ENCODE results near the gene C4BPB. TPM values are rescaled to one million over a fixed set of nuclear protein-coding genes. Genes with fewer than 3 reads are reported as not detected.

The C4BPB gene
- total and polyA plus RNA-seq, 2 of the 13 experiments (the other 11 are each of a cell fraction or from before 2014, with no cell fraction given), result 155 to 266 TPM

DNA sequence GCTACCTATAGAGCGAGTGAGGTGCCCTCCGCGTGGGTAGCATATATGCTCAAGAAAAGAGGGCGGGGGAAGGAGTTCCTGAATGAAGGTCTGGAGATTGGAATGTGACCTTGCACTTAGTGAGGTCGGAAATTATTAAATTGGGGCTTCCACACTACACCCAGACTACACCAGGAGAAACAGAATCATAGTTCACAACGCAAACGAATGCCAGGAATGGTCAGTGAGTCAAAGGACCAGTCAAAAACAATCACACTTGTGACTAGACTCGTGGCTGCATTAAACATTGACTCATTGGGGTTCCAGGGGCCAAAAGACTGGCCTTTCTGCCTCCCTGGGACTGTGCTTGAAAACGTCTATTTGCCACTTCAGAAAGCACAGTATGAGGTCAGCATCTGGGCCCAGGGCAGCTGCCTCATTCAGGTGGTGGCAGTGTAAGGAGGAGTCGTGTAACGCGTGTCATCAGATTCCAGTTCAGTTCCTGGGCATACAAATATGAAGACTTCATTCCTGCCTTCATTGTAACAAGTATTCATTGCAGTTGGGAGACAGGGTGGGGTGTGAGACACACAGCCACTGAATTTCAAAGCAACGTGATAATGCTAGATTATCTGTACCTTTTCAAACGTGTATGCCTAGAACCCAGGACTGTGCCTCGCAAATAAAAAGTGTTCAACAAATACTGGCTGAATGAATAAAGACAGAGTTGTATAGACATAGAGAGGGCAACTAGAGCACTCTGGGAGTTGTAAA is 37.3 kb upstream of the C4BPB start, which contains the start of gene YOD1 (continued):
- TF ChIP-seq, protein P1, sequence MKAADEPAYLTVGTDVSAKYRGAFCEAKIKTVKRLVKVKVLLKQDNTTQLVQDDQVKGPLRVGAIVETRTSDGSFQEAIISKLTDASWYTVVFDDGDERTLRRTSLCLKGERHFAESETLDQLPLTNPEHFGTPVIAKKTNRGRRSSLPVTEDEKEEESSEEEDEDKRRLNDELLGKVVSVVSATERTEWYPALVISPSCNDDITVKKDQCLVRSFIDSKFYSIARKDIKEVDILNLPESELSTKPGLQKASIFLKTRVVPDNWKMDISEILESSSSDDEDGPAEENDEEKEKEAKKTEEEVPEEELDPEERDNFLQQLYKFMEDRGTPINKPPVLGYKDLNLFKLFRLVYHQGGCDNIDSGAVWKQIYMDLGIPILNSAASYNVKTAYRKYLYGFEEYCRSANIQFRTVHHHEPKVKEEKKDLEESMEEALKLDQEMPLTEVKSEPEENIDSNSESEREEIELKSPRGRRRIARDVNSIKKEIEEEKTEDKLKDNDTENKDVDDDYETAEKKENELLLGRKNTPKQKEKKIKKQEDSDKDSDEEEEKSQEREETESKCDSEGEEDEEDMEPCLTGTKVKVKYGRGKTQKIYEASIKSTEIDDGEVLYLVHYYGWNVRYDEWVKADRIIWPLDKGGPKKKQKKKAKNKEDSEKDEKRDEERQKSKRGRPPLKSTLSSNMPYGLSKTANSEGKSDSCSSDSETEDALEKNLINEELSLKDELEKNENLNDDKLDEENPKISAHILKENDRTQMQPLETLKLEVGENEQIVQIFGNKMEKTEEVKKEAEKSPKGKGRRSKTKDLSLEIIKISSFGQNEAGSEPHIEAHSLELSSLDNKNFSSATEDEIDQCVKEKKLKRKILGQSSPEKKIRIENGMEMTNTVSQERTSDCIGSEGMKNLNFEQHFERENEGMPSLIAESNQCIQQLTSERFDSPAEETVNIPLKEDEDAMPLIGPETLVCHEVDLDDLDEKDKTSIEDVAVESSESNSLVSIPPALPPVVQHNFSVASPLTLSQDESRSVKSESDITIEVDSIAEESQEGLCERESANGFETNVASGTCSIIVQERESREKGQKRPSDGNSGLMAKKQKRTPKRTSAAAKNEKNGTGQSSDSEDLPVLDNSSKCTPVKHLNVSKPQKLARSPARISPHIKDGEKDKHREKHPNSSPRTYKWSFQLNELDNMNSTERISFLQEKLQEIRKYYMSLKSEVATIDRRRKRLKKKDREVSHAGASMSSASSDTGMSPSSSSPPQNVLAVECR (CRISPR knock-in tag; IDR thresholded peaks at IDR 0.05; ENCODE audit: borderline replicate concordance), result 0 out of 2 replicates have a peak, but pooled peaks have one; percentile 4
- TF ChIP-seq MTA1 (CRISPR knock-in tag; IDR thresholded peaks at IDR 0.05; ENCODE audit: borderline replicate concordance) (no peak), FOXK1 (CRISPR knock-in tag; IDR thresholded peaks at IDR 0.05; ENCODE audit: borderline replicate concordance, low read depth) (0 out of 2 replicates have a peak, but pooled peaks have one; percentile 2), ZNF644 (CRISPR knock-in tag; IDR thresholded peaks at IDR 0.05; ENCODE audit: low read depth) (0 out of 2 replicates have a peak, but pooled peaks have one; percentile 3), CREM (IDR thresholded peaks at IDR 0.05) (no peak), CREM (CRISPR knock-in tag; IDR thresholded peaks at IDR 0.05) (no peak), ZNF747 (CRISPR knock-in tag; IDR thresholded peaks at IDR 0.05; ENCODE audit: borderline replicate concordance) (no peak), ZNF816 (CRISPR knock-in tag; IDR thresholded peaks at IDR 0.05; ENCODE audit: borderline replicate concordance) (0 out of 2 replicates have a peak, but pooled peaks have one; percentile 52), KMT2B (CRISPR knock-in tag; IDR thresholded peaks at IDR 0.05) (0 out of 2 replicates have a peak, but pooled peaks have one; percentile 3), NAIF1 (CRISPR knock-in tag; IDR thresholded peaks at IDR 0.05; ENCODE audit: borderline replicate concordance) (0 out of 2 replicates have a peak, but pooled peaks have one; percentile 51), FOSL2 (CRISPR knock-in tag; IDR thresholded peaks at IDR 0.05) (peak; percentile 58; the same call in 1 of the 2 replicates), ZNF543 (CRISPR knock-in tag; IDR thresholded peaks at IDR 0.05) (peak; percentile 36; the same call in 1 of the 2 replicates)
- TF ChIP-seq, protein P2, sequence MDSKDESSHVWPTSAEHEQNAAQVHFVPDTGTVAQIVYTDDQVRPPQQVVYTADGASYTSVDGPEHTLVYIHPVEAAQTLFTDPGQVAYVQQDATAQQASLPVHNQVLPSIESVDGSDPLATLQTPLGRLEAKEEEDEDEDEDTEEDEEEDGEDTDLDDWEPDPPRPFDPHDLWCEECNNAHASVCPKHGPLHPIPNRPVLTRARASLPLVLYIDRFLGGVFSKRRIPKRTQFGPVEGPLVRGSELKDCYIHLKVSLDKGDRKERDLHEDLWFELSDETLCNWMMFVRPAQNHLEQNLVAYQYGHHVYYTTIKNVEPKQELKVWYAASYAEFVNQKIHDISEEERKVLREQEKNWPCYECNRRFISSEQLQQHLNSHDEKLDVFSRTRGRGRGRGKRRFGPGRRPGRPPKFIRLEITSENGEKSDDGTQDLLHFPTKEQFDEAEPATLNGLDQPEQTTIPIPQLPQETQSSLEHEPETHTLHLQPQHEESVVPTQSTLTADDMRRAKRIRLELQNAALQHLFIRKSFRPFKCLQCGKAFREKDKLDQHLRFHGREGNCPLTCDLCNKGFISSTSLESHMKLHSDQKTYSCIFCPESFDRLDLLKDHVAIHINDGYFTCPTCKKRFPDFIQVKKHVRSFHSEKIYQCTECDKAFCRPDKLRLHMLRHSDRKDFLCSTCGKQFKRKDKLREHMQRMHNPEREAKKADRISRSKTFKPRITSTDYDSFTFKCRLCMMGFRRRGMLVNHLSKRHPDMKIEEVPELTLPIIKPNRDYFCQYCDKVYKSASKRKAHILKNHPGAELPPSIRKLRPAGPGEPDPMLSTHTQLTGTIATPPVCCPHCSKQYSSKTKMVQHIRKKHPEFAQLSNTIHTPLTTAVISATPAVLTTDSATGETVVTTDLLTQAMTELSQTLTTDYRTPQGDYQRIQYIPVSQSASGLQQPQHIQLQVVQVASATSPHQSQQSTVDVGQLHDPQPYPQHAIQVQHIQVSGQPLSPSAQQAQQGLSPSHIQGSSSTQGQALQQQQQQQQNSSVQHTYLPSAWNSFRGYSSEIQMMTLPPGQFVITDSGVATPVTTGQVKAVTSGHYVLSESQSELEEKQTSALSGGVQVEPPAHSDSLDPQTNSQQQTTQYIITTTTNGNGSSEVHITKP (CRISPR knock-in tag; IDR thresholded peaks at IDR 0.05; ENCODE audit: low read depth), result 0 out of 2 replicates have a peak, but pooled peaks have one; percentile 49
- TF ChIP-seq, protein P3, sequence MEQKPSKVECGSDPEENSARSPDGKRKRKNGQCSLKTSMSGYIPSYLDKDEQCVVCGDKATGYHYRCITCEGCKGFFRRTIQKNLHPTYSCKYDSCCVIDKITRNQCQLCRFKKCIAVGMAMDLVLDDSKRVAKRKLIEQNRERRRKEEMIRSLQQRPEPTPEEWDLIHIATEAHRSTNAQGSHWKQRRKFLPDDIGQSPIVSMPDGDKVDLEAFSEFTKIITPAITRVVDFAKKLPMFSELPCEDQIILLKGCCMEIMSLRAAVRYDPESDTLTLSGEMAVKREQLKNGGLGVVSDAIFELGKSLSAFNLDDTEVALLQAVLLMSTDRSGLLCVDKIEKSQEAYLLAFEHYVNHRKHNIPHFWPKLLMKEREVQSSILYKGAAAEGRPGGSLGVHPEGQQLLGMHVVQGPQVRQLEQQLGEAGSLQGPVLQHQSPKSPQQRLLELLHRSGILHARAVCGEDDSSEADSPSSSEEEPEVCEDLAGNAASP (CRISPR knock-in tag; IDR thresholded peaks at IDR 0.05; ENCODE audit: borderline replicate concordance), result no peak
